ENCODE measurements around the gene R3HDM4. TPM values are rescaled to one million over a fixed set of nuclear protein-coding genes. Genes with fewer than 3 reads are reported as not detected.

Gene R3HDM4
- total and polyA plus RNA-seq, 9 of the 15 experiments (the other 6 are each of a cell fraction or from before 2014, with no cell fraction given), result 3.2 to 154 (median 59.0) TPM

DNA sequence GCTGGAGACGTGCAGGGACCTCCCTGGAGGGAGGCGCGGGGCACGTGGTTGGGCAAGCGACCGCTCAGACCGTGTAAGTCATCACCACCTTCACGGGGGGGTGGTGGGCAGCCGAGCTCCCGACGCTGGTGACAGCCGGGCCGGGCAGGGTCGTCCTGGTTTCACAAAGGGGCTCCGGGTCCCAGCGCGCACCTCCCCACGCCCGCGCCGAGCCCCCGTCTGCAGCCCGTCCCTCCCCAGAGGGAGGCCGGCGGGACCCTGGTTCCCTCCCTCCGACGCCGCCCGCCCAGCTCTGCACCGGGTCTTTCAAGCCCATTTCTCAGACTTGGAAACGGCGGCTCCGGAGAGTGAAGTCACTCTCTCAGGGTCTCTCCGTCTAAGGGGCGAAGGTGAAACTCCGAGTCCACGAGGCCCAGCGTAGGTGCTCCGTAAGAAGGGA, 12.1 kb upstream of the R3HDM4 start (continued):
- TF ChIP-seq, protein P1, sequence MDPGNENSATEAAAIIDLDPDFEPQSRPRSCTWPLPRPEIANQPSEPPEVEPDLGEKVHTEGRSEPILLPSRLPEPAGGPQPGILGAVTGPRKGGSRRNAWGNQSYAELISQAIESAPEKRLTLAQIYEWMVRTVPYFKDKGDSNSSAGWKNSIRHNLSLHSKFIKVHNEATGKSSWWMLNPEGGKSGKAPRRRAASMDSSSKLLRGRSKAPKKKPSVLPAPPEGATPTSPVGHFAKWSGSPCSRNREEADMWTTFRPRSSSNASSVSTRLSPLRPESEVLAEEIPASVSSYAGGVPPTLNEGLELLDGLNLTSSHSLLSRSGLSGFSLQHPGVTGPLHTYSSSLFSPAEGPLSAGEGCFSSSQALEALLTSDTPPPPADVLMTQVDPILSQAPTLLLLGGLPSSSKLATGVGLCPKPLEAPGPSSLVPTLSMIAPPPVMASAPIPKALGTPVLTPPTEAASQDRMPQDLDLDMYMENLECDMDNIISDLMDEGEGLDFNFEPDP (CRISPR knock-in tag; IDR thresholded peaks at IDR 0.05), result no peak
- TF ChIP-seq TAF15 (IDR thresholded peaks at IDR 0.05; ENCODE audit: low read depth, low read length), result no peak
- TF ChIP-seq, protein P2, sequence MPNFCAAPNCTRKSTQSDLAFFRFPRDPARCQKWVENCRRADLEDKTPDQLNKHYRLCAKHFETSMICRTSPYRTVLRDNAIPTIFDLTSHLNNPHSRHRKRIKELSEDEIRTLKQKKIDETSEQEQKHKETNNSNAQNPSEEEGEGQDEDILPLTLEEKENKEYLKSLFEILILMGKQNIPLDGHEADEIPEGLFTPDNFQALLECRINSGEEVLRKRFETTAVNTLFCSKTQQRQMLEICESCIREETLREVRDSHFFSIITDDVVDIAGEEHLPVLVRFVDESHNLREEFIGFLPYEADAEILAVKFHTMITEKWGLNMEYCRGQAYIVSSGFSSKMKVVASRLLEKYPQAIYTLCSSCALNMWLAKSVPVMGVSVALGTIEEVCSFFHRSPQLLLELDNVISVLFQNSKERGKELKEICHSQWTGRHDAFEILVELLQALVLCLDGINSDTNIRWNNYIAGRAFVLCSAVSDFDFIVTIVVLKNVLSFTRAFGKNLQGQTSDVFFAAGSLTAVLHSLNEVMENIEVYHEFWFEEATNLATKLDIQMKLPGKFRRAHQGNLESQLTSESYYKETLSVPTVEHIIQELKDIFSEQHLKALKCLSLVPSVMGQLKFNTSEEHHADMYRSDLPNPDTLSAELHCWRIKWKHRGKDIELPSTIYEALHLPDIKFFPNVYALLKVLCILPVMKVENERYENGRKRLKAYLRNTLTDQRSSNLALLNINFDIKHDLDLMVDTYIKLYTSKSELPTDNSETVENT (CRISPR knock-in tag; IDR thresholded peaks at IDR 0.05), result no peak
- TF ChIP-seq XRCC4 (IDR thresholded peaks at IDR 0.05; ENCODE audit: extremely low read depth, insufficient read depth, insufficient read length), result no peak
- peak; percentile 80 for TF ChIP-seq ZNF586 (CRISPR knock-in tag; conservative IDR thresholded peaks at IDR 0.05)
- no peak; the same call in 1 of the 2 replicates for TF ChIP-seq TEAD4 (IDR thresholded peaks at IDR 0.05; ENCODE audit: low read length)
- TF ChIP-seq TEAD4 (CRISPR knock-in tag; IDR thresholded peaks at IDR 0.05; ENCODE audit: borderline replicate concordance), result no peak
- no peak for TF ChIP-seq ZNF354B (CRISPR knock-in tag; IDR thresholded peaks at IDR 0.05)
- TF ChIP-seq NCOA6 (IDR thresholded peaks at IDR 0.05), result no peak
- TF ChIP-seq IFI16 (CRISPR knock-in tag; IDR thresholded peaks at IDR 0.05), result no peak
- TF ChIP-seq, protein P3, sequence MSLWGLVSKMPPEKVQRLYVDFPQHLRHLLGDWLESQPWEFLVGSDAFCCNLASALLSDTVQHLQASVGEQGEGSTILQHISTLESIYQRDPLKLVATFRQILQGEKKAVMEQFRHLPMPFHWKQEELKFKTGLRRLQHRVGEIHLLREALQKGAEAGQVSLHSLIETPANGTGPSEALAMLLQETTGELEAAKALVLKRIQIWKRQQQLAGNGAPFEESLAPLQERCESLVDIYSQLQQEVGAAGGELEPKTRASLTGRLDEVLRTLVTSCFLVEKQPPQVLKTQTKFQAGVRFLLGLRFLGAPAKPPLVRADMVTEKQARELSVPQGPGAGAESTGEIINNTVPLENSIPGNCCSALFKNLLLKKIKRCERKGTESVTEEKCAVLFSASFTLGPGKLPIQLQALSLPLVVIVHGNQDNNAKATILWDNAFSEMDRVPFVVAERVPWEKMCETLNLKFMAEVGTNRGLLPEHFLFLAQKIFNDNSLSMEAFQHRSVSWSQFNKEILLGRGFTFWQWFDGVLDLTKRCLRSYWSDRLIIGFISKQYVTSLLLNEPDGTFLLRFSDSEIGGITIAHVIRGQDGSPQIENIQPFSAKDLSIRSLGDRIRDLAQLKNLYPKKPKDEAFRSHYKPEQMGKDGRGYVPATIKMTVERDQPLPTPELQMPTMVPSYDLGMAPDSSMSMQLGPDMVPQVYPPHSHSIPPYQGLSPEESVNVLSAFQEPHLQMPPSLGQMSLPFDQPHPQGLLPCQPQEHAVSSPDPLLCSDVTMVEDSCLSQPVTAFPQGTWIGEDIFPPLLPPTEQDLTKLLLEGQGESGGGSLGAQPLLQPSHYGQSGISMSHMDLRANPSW (CRISPR knock-in tag; IDR thresholded peaks at IDR 0.05), result no peak
- TF ChIP-seq TEAD1 (CRISPR knock-in tag; IDR thresholded peaks at IDR 0.05), result no peak
- TF ChIP-seq THRA (IDR thresholded peaks at IDR 0.05), result no peak
- no peak for TF ChIP-seq PTTG1 (tag; IDR thresholded peaks at IDR 0.05; ENCODE audit: low read depth)
- TF ChIP-seq ZNF785 (CRISPR knock-in tag; IDR thresholded peaks at IDR 0.05), result no peak
- TF ChIP-seq GTF3C2 (IDR thresholded peaks at IDR 0.05; ENCODE audit: borderline replicate concordance, extremely low read depth, insufficient read length), result no peak

All from K562 (cell line).